Measurements from ENCODE around the gene MRPS7.

Gene MRPS7

DNA sequence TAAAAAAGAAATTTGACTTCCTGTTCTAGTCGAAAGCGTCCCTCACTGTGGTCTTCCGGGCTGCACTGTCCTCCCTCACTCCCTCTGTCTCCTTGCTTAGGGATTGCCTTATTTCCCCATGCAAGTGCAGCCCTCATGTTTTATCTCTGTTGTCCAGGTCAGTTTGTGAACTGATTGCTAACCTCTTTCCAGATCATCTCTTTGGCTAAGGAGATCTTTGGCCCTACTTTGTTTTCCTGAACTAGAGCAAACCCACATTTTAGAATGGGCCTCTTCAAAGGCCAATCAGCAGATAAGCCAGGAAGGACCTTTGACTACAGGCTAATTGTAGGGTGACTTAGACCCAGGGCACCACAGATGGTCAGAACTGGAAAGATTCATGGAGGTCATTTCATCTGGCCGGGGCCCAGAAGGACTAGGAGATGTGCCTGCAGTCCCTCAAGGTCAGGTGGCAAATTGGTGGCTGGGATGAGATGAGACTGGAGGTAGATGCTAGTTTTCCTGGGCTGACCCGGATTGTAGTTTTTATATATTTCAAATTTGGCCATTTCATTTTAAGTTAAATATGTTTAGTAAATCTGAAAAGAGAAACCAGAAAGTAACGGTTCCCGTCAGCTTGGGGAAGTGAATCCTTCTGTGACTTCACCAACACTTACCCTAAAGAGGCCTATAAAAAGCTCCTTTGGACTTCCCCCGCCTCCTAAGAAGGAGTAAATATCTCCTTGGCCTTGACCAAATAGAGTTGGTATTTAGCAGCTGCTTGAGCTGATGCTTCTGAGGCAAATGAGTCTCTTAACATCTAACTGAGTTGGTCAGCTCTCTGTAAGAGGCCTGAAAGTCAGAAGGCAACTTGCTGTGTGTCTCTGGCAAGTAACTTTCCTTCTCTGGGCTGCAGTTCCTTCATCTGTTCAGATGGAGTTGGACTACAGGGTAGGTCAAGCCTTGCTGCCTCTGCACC, 33.8 kb downstream of the MRPS7 start:
- TF ChIP-seq, protein P1, sequence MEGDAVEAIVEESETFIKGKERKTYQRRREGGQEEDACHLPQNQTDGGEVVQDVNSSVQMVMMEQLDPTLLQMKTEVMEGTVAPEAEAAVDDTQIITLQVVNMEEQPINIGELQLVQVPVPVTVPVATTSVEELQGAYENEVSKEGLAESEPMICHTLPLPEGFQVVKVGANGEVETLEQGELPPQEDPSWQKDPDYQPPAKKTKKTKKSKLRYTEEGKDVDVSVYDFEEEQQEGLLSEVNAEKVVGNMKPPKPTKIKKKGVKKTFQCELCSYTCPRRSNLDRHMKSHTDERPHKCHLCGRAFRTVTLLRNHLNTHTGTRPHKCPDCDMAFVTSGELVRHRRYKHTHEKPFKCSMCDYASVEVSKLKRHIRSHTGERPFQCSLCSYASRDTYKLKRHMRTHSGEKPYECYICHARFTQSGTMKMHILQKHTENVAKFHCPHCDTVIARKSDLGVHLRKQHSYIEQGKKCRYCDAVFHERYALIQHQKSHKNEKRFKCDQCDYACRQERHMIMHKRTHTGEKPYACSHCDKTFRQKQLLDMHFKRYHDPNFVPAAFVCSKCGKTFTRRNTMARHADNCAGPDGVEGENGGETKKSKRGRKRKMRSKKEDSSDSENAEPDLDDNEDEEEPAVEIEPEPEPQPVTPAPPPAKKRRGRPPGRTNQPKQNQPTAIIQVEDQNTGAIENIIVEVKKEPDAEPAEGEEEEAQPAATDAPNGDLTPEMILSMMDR (IDR thresholded peaks at IDR 0.05; ENCODE audit: low read length): no peak
- no peak for TF ChIP-seq EZH2 (IDR thresholded peaks at IDR 0.05; ENCODE audit: borderline replicate concordance, low read length)
- H3K9me3 ChIP-seq (ENCODE audit: low read length): no peaks in the 10 kb centered on the region
- 0 out of 2 replicates have a peak overlapping the region, but pooled peaks have one; percentile 6 for H2AFZ ChIP-seq (ENCODE audit: low read length)
- H3K79me2 ChIP-seq (ENCODE audit: insufficient read depth, low read length): no peaks in the 10 kb centered on the region
- H3K4me1 ChIP-seq (ENCODE audit: insufficient read depth, low read length, severe bottlenecking): peaks cover 39% of the 10 kb centered on the region
- H3K4me3 ChIP-seq (ENCODE audit: low read depth, low read length, poor library complexity, severe bottlenecking): no peak overlapping the region
- H3K9ac ChIP-seq (ENCODE audit: low read length): peak overlapping the region; percentile 30; the same call in 1 of the 2 replicates
- peaks cover 14% of the 10 kb centered on the region for H3F3A ChIP-seq (ENCODE audit: insufficient read depth, low read length)
- peak overlapping the region; percentile 35 for H3K4me2 ChIP-seq (ENCODE audit: low read length)
- no peaks in the 10 kb centered on the region for H3K27me3 ChIP-seq (ENCODE audit: insufficient read depth, low read length)
- no peaks in the 10 kb centered on the region for H3K9me2 ChIP-seq (ENCODE audit: low read depth, low read length)
- H3K27ac ChIP-seq (ENCODE audit: low read depth, low read length, poor library complexity, severe bottlenecking): peak overlapping the region; percentile 96
- H4K20me1 ChIP-seq (ENCODE audit: insufficient read depth, low read length): no peaks in the 10 kb centered on the region
- H3K36me3 ChIP-seq (ENCODE audit: insufficient read depth, low read length): no peaks in the 10 kb centered on the region

DNA sequence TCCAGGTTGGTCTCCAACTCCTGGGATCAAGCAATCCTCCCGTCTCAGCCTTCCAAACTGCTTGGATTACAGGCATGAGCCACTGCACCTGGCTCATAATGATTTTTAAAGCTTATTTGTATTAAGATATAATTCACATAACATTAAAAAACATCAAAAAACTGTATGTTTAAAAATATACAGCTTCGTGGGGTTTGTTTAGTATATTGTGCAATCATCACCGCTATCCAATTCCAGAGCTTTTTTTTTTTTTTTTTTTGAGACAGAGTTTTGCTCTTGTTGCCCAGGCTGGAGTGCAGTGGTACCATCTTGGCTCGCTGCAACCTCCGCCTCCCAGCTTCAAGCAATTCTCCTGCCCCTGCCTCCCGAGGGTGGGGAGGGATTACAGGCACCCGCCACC, 38.6 kb downstream of the MRPS7 start:
- no peaks in the 10 kb centered on the region for H3K36me3 ChIP-seq (ENCODE audit: insufficient read depth, low read length)
- H3K27me3 ChIP-seq (ENCODE audit: insufficient read depth, low read length): no peaks in the 10 kb centered on the region
- H3K4me2 ChIP-seq (ENCODE audit: low read length): no peak overlapping the region
- H3K4me3 ChIP-seq (ENCODE audit: low read depth, low read length, poor library complexity, severe bottlenecking): no peak overlapping the region
- no peak overlapping the region for H3K9ac ChIP-seq (ENCODE audit: low read length)
- H3K79me2 ChIP-seq (ENCODE audit: insufficient read depth, low read length): no peaks in the 10 kb centered on the region
- H3K9me3 ChIP-seq (ENCODE audit: low read length): no peaks in the 10 kb centered on the region
- H2AFZ ChIP-seq (ENCODE audit: low read length): no peak overlapping the region
- H3K9me2 ChIP-seq (ENCODE audit: low read depth, low read length): no peaks in the 10 kb centered on the region
- H4K20me1 ChIP-seq (ENCODE audit: insufficient read depth, low read length): no peaks in the 10 kb centered on the region
- H3K27ac ChIP-seq (ENCODE audit: low read depth, low read length, poor library complexity, severe bottlenecking): no peak overlapping the region
- TF ChIP-seq, protein P1 (IDR thresholded peaks at IDR 0.05; ENCODE audit: low read length): no peak
- TF ChIP-seq EZH2 (IDR thresholded peaks at IDR 0.05; ENCODE audit: borderline replicate concordance, low read length): no peak
- peaks cover 31% of the 10 kb centered on the region for H3K4me1 ChIP-seq (ENCODE audit: insufficient read depth, low read length, severe bottlenecking)
- H3F3A ChIP-seq (ENCODE audit: insufficient read depth, low read length): peaks cover 7% of the 10 kb centered on the region; the same call in 1 of the 2 replicates

DNA sequence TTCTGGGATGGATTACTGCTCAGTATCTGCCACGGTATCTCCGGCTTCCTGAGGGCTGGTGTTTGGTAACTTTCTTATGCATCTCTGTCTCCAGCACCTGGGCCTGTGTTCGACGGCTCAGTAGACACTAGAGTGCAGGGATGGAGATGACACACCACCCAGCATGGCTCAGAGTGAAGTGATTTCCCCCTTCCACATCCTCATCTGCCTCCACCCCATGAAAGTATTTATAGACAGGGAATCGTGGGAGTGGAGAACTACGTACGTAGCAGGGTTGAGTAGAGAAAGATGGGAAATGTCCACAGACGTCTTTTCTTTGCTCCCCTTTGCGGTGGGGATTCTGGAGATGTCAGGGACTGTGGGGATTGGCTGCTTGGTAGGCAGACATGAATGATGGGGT, 39.4 kb downstream of the MRPS7 start:
- Histone ChIP-seq H3K27ac (ENCODE audit: low read depth, low read length, poor library complexity, severe bottlenecking) (no peak overlapping the region), H3K9ac (ENCODE audit: low read length) (no peak overlapping the region), H3K4me3 (ENCODE audit: low read depth, low read length, poor library complexity, severe bottlenecking) (no peak overlapping the region), H3K9me3 (ENCODE audit: low read length) (no peaks in the 10 kb centered on the region), H3K9me2 (ENCODE audit: low read depth, low read length) (no peaks in the 10 kb centered on the region), H3K36me3 (ENCODE audit: insufficient read depth, low read length) (no peaks in the 10 kb centered on the region), H3K79me2 (ENCODE audit: insufficient read depth, low read length) (no peaks in the 10 kb centered on the region), H4K20me1 (ENCODE audit: insufficient read depth, low read length) (no peaks in the 10 kb centered on the region), H3K4me1 (ENCODE audit: insufficient read depth, low read length, severe bottlenecking) (peaks cover 23% of the 10 kb centered on the region), H3K4me2 (ENCODE audit: low read length) (no peak overlapping the region), H2AFZ (ENCODE audit: low read length) (no peak overlapping the region), H3K27me3 (ENCODE audit: insufficient read depth, low read length) (no peaks in the 10 kb centered on the region), H3F3A (ENCODE audit: insufficient read depth, low read length) (peaks cover 4% of the 10 kb centered on the region; the same call in 1 of the 2 replicates)
- no peak for TF ChIP-seq EZH2 (IDR thresholded peaks at IDR 0.05; ENCODE audit: borderline replicate concordance, low read length)
- TF ChIP-seq, protein P1 (IDR thresholded peaks at IDR 0.05; ENCODE audit: low read length): no peak

All from OCI-LY1 (cell line).